IMR-90 (cell line): ENCODE data around the gene GJB4.

Experiments used
- CTCF ChIP-seq: conservative IDR thresholded peaks from 2 replicates; pipeline ENCODE4 v1.5.1; 2012; ENCODE audit warnings: mild to moderate bottlenecking, low read depth, low read length, improper control_type of control experiment
- POLR2A ChIP-seq: IDR thresholded peaks from 2 replicates; pipeline ENCODE4 v1.6.1; 2012; ENCODE audit warnings: mild to moderate bottlenecking, low read depth, low read length
- RAD21 ChIP-seq: IDR thresholded peaks from 2 replicates; pipeline ENCODE4 v1.6.1; 2012; ENCODE audit warnings: low read length, improper control_type of control experiment
- SMC3 ChIP-seq: fragments of 150-350 bp; IDR thresholded peaks from 2 replicates; pipeline ENCODE4 v1.6.1; 2016; ENCODE audit warnings: low read depth, mild to moderate bottlenecking, antibody characterized with exemption, low read length, moderate library complexity

- TF ChIP-seq SMC3 (no peak), POLR2A (no peak), CTCF (no peak), RAD21 (no peak)
Observed at GRCh38 chr1:34713443-34713842, 46.1 kb upstream of the GJB4 start.
